Left forelimb (tissue), 1 donor: ENCODE results near the gene ARHGAP26.

Experiments used
- DNase-seq: peaks from one replicate; pipeline ENCODE4 v3.0.0-alpha.2; 2018; ENCODE audit warnings: low spot score

Gene ARHGAP26

GRCh38 chr5:142753116-142753631 is 17.0 kb upstream of the ARHGAP26 start:
- DNase-seq: no peak

DNA sequence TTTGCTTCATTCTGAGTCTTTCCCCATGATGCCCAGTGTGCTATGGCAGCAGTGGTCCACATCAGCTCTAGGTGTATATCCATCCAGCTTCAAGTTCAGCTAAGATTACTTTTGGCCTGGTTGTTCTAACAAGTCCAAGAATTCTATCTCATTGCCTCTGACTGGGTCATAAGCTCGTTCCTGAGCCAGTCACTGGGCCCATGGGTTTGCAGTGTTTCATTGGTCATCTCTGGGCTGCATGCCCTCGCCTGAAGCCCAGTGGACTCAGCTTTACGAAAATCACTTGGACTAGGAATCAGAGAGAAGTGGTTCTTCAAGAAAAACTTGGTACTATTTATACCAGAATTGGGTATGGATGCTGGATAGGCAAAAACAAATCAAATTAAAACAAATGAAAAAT is 16.1 kb upstream of the ARHGAP26 start:
- DNase-seq: no peak

DNA sequence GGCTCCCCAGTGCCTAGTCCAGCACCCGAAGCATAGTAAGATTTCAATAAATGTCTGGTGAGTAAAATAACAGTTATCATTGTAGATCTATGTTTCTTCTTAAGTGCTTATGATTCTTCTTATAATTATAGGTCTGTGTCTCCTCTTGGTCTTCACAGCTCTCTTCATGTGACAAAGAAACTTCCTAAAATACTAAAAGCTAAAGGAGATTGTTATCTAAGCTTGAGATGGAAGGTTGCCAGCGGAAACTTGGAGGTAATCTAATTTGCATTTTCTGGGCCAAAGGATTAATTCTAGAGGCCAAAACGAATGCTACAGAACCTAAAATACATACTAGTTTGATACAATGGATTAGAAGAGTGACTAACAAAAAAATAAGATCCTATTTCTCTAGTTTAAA is 13.6 kb upstream of the ARHGAP26 start:
- no peak for DNase-seq

GRCh38 chr5:142757564-142757963 is 12.6 kb upstream of the ARHGAP26 start:
- DNase-seq: no peak

GRCh38 chr5:142758062-142758795 is 11.9 kb upstream of the ARHGAP26 start:
- DNase-seq: no peak

- no peak for DNase-seq
Measured at GRCh38 chr5:142758796-142759145, 11.4 kb upstream of the ARHGAP26 start.

DNA sequence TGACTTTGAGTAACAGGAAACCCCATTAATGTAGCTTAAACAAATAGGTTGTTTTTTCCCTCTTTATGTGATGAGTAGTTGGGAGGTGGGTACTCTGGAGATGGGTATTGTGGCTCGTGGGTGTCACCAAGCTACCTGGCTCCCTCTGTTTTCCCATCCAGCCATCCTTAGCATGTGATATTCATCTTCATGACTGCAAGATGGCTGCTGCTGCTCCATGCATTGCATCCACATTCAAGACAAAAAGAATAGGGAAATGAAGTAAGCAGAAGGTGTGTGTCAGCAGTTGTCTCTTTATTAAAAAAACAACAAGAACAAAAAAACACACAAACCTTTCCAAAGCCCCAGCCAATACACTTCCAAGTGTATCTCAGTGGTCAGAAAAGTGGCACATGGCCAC is 6.5 kb upstream of the ARHGAP26 start:
- no peak for DNase-seq

GRCh38 chr5:142767178-142767577 is 3.0 kb upstream of the ARHGAP26 start:
- DNase-seq: no peak

DNA sequence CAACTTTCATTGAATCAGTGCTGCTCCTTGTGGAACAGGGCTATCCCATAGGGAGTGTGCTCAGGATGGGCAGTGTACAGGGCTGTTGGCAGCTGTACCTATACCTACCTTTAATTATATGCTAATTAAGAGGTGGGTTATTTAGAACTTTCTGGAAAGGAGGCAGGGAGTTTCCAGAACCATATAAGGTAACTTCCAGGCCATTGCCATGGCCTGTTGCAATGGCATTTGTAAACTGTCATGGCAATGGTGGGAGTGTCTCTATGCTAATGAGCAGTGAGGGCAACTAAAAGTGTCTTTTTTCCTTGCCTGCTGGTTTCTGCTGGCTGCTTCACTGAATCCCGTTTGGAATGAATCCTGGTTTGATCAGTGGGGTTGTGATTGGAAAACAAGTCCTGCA is 2.3 kb upstream of the ARHGAP26 start:
- DNase-seq: no peak

DNA sequence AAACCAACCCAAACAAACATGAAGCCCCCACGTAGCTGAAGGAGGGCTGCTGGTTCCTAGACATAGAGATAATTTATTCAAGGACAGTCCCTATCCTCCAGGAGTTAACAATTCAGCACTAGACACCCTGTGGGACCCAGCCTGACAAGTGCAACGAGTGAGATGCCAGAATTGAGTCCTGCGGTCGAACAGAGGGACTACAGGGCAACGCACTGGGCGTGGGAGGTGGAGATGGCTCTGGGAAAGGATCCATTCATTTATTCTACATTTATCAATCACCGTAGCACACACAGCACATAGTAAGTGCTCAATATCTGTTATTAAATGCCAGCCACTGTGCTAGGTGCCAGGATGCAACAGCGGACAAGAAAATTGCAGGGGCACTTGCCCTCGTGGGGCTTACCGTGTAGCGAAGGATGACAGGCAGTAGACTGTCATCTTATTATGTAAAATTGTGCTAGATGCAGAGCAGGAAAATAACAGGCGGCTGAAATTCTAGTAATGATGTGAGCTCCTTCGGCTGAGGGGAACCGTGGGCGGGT is 855 bp upstream of the ARHGAP26 start:
- DNase-seq: no peak

DNA sequence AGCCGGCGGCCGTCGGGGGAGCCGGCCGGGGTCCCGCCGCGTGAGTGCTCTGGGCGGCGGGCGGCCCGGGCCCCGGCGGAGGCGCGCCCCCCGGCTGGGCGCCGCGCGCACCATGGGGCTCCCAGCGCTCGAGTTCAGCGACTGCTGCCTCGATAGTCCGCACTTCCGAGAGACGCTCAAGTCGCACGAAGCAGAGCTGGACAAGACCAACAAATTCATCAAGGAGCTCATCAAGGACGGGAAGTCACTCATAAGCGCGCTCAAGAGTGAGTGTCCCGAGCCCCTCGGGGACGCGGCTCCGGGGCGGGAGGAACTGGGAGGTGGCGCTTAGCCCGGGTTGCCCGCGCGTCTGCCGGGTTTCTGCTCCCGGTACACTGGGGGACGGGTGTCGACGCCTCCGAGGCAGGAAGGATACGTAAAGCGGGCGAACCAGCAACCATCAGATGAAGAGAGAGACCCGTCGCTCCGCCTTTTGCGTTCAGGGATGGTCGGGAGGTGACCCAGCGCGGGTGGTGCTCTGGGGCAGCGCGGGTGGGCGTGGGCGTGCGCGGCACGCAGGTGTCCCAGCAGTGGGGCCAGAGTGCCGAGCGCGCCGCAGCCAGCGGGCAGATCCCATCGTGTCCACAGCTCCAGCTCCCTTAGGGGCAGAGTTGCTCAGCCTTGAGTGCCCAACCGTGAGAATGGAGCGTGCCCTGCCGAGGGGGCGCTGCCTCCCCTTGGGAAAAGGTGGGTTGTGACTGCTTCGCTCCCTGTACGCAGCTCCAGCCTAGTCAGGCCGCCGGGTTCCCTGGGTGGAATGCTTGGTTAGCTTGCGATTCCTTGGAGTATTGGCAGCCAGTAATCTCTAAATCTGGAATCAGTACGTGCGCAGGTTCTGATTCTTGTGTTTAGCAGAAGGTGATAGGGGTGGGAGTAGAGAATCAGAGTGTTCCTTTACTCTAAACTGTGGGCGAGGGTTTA is 753 bp downstream of the ARHGAP26 start:
- peak; percentile 77 for DNase-seq

DNA sequence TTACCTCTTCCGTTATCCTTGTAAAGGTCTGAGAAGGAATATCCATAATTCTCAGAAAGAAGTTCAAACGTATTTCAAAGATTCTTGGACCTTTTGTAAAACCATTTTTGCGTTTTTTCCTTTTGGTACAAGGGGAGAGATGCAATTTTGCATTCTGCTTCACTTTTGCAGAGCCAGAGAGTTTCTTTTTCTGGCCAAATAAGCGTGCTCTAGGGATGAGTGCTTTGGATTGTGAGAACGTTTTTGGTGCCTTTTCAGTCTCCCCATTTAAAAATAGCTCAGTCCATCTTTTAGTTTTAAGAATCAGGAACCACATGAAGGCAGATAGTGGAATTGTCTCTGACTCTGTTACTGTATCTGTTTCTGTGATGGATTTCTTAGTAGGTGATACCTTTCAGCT is 1.5 kb downstream of the ARHGAP26 start:
- no peak for DNase-seq

GRCh38 chr5:142772446-142773293 is 2.5 kb downstream of the ARHGAP26 start:
- no peak for DNase-seq

DNA sequence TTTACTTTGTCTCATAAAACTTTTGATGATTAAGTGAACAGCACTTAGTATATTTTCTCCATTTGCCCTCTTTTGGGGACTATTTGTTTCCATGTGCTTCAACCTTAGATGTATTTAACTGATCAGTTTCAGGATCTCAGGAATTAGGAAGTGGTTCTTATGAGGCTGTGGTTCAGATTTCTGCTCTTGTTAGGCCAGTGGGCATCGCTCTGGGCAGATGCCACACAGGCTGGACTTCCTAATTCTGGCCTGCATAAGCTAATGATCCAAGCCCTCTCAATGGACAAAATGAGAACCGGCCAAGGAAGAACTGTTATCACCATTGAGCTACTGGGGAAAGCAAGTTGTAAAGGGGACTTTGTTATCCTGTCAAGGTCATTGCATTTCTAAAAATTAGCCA is 6.9 kb downstream of the ARHGAP26 start:
- DNase-seq: no peak

DNA sequence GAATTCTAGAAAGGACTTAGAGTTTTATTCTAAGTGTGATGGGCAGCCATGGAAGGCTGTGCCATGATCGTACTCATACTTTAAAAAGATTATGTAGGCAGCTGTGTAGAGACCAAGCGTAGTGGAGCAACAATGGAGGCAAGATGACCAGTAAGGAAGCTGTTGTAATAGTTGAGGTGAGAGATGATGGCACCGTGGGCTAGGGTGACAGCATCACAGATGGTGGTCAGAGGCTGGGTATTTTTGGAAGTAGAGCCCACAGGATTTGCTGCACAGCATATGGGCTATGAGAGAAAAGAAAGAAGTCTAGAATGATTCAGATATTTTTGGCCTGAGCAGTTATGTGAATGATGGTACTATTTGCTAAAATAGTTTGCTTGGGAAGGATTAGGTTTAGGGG is 7.7 kb downstream of the ARHGAP26 start:
- no peak for DNase-seq

- DNase-seq: no peak
Measured at GRCh38 chr5:142779163-142779840, 9.1 kb downstream of the ARHGAP26 start.

DNA sequence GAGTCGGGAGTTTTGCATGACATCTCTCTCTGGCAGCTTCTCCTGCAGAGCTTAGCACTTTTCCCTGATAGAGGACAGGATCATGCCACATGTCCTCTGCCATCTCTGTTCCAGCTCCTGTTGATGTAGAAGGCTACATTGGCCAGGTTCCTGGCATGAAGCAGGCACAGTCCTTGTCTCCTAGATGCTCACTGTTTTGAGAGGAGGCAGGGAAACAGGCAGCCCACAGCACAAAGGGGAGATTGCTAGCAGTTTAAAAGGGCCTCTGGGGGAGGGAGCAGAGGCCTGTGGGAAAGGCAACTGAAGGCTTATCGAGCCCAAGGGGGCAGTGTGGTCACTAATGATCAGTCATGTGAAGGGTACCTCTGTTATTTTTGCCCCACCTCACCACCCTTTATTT is 10.7 kb downstream of the ARHGAP26 start:
- no peak for DNase-seq

DNA sequence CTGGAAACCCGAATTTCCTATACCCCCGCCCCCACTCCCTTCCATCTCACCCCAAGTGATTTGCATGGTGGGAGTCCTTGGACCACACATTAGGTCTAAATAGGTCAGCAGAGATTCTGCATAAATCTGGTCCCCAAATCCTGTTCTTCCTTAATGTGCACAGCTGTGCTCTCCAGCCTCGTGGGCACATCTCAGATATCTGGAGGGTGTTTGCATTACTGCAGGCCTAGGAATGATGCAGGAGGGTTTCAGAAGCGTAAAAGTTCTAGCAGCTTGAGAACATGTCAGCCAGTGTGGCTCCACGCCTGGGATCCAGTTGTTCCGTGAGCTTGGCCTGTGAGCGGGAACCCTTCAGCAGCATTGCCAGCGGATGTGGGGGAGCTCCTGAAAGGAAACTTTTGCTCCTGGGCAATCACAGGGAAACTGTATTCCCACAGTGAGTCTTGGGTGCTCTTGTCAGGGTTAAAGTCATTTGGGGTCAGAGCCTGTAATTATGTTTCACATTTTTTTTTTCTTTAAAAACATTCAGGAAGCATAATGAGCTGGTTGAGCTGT is 12.9 kb downstream of the ARHGAP26 start:
- DNase-seq: no peak

DNA sequence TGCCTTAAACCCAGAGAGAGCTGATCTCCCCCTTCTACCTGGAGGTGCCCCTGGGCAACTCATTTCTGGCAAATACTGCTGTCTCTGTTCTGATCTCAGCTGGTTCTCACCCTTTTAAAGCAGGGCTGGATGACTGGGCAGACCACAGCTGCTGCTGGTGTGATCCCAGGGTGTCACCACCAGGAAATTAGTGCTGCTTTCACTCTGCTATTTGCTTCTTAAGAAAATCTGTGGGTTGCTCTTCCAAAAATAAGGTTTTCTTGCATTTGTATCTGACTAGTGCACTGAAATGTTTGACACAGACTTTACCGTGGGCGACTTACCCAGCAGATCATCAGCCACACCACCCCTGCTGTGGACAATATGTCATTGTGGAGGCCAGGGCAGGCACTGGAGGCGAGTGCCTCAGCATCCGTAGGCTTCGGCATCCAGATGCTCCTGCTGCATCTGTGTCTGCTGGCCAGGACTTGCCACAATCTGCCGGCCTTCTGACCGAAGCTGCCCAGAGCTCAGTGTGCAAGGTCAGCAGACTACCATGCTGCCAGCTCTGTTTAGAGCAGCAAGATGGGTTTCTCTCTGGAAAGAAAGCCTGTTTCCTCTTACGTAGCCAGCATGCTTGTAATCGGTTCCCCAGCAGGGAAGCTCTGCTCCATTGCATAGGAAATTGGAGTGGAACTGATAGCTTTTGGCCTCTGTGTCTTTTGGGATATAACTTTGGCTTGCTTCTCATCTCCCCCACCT is 13.6 kb downstream of the ARHGAP26 start:
- DNase-seq: no peak

DNA sequence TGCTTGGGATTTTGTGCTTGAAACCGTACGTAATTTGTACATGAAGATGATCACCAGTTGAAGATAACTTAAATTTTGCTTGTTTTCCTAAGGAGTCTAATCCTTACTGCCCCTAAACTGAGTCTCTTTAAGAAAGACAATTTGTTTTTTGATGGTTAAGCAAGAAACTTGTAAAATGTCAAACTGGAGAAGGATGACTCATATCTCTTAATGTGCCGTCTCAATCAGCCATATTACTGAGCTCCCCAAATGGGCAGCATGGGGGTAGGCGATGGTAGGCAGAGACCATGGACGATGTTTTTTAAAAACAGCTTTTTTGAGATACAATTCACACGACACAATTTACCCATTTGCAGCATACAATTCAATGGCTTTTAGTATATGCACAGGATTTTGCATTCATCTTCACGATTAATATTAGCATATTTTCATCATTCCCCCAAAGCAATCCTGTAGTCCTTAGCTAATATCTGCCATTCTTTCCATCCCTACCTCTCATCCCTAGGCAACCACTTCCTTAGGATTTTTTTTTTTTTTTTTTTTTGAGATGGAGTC is 14.3 kb downstream of the ARHGAP26 start:
- DNase-seq: no peak
